ENCODE measurements around the gene CNN3. TPM values are rescaled to one million over a fixed set of nuclear protein-coding genes. Genes with fewer than 3 reads are reported as not detected.

CNN3 gene
- total RNA-seq, result 294 and 354 TPM in 2 replicates

DNA sequence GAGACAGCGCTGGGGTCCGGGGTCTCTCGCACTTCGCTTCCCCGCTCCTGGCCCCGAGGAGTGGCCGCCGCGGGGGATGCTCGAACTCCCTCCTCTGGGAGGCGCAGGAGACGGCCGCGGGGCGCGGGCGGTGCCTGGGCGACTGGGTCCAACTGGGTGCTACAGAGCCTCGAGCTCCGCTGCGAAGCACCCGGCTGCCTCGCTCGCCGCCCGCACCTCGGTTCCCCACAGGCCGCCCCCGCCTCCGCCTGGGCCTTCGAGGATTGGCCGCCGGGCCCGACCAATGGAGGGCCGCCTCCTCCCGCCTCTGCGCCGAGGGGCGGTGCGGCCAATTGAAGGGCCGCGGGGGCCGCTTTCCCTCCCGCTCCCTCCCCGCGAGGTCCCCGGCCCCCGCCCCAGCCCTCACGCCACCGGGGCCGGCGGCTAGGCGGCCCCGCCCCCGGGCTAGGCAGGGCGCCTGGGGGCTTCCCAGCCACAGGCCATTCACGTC, at the start of gene CNN3:
TSS of gene CNN3 (minus strand) at position 196 of the 490 bp plus-strand sequence. CDS start 216 bp downstream, outside the sequence.

Other genes starting within 250 kb of the CNN3 start
- gene SLC44A3, start 106.8 kb downstream of the CNN3 start, total RNA-seq, result 1.7 and 3.2 TPM in 2 replicates
- gene ALG14, start 145.8 kb upstream of the CNN3 start, total RNA-seq, result 1.3 and 1.9 TPM in 2 replicates
- gene TLCD4, start 190.2 kb upstream of the CNN3 start, total RNA-seq, result 0.61 and 0.81 TPM in 2 replicates